SK-N-SH treated with all-trans-retinoic acid at 6 μM for 48 hours (cell line): ENCODE measurements around the gene RNF2.

Source experiments
- ATAC-seq: fragments of 200-7000 bp; cut with Tn5 transposase; 3 replicates; pipeline ENCODE4 v1.9.1; 2020; ENCODE audit warnings: mild to moderate bottlenecking, moderate library complexity
- ARNTL ChIP-seq: fragments of 450-650 bp; formaldehyde crosslinking; IDR thresholded peaks from 2 replicates; pipeline ENCODE4 v1.5.0; 2020; ENCODE audit warnings: low read depth, mild to moderate bottlenecking, moderate library complexity, borderline replicate concordance
- BACH2 ChIP-seq: fragments of 250-450 bp; sonication (Bioruptor Pico); IDR thresholded peaks from 2 replicates; pipeline ENCODE4 v1.9.0; 2021; ENCODE audit warnings: mild to moderate bottlenecking, borderline replicate concordance
- CREB5 ChIP-seq: fragments of 250-450 bp; sonication (Bioruptor Pico); IDR thresholded peaks from 2 replicates; pipeline ENCODE4 v1.5.1; 2020; ENCODE audit warnings: low read depth, mild to moderate bottlenecking, moderate library complexity
- CSDC2 ChIP-seq: fragments of 250-450 bp; sonication (Bioruptor Pico); IDR thresholded peaks from 2 replicates; pipeline ENCODE4 v1.5.0; 2020; ENCODE audit warnings: mild to moderate bottlenecking, moderate library complexity
- CSRNP3 ChIP-seq: fragments of 250-450 bp; sonication (Bioruptor Pico); IDR thresholded peaks from 2 replicates; pipeline ENCODE4 v1.5.1; 2021; ENCODE audit warnings: mild to moderate bottlenecking, moderate library complexity
- ESRRG ChIP-seq: fragments of 250-450 bp; sonication (Bioruptor Pico); IDR thresholded peaks from 2 replicates; pipeline ENCODE4 v1.6.1; 2021; ENCODE audit warnings: mild to moderate bottlenecking
- GLIS3 ChIP-seq: fragments of 250-450 bp; sonication (Bioruptor Pico); IDR thresholded peaks from 2 replicates; pipeline ENCODE4 v1.5.0; 2020; ENCODE audit warnings: mild to moderate bottlenecking, moderate library complexity
- ISL1 ChIP-seq: fragments of 250-450 bp; sonication (Bioruptor Pico); IDR thresholded peaks from 2 replicates; pipeline ENCODE4 v2.1.2; 2022; ENCODE audit warnings: mild to moderate bottlenecking, moderate library complexity
- OSR1 ChIP-seq: fragments of 250-450 bp; sonication (Bioruptor Pico); IDR thresholded peaks from 2 replicates; pipeline ENCODE4 v1.8.0; 2022; ENCODE audit warnings: moderate library complexity, mild to moderate bottlenecking, inconsistent platforms
- PATZ1 ChIP-seq: fragments of 250-450 bp; sonication (Bioruptor Pico); IDR thresholded peaks from 2 replicates; pipeline ENCODE4 v1.8.0; 2020; ENCODE audit warnings: mild to moderate bottlenecking, moderate library complexity, borderline replicate concordance
- POU6F1 ChIP-seq: fragments of 250-450 bp; sonication (Bioruptor Pico); IDR thresholded peaks from 2 replicates; pipeline ENCODE4 v1.8.0; 2021; ENCODE audit warnings: low read depth, mild to moderate bottlenecking, moderate library complexity, borderline replicate concordance
- PPARA ChIP-seq: fragments of 250-450 bp; sonication (Bioruptor Pico); IDR thresholded peaks from 2 replicates; pipeline ENCODE4 v1.5.0; 2020; ENCODE audit warnings: mild to moderate bottlenecking, borderline replicate concordance
- RARB ChIP-seq: fragments of 250-450 bp; sonication (Bioruptor Pico); IDR thresholded peaks from 2 replicates; pipeline ENCODE4 v1.8.0; 2021; ENCODE audit warnings: mild to moderate bottlenecking, moderate library complexity
- SNAI2 ChIP-seq: fragments of 250-450 bp; sonication (Bioruptor Pico); IDR thresholded peaks from 2 replicates; pipeline ENCODE4 v1.5.0; 2020; ENCODE audit warnings: mild to moderate bottlenecking, moderate library complexity
- TCF4 ChIP-seq: fragments of 250-450 bp; sonication (Bioruptor Pico); IDR thresholded peaks from 2 replicates; pipeline ENCODE4 v1.8.0; 2021; ENCODE audit warnings: mild to moderate bottlenecking, moderate library complexity, borderline replicate concordance
- TOX ChIP-seq: fragments of 250-450 bp; sonication (Bioruptor Pico); IDR thresholded peaks from 2 replicates; pipeline ENCODE4 v1.8.0; 2021; ENCODE audit warnings: mild to moderate bottlenecking, moderate library complexity, borderline replicate concordance
- ZC3H10 ChIP-seq: fragments of 250-450 bp; sonication (Bioruptor Pico); IDR thresholded peaks from 2 replicates; pipeline ENCODE4 v1.5.1; 2021; ENCODE audit warnings: mild to moderate bottlenecking, moderate library complexity
- ZFP3 ChIP-seq: fragments of 250-450 bp; sonication (Bioruptor Pico); IDR thresholded peaks from 2 replicates; pipeline ENCODE4 v1.5.0; 2020; ENCODE audit warnings: mild to moderate bottlenecking, moderate library complexity
- ZFP30 ChIP-seq: fragments of 450-650 bp; formaldehyde crosslinking; IDR thresholded peaks from 2 replicates; pipeline ENCODE4 v1.5.0; 2022; ENCODE audit warnings: mild to moderate bottlenecking, moderate library complexity
- ZNF565 ChIP-seq: fragments of 450-650 bp; formaldehyde crosslinking; conservative IDR thresholded peaks from 2 replicates; pipeline ENCODE4 v1.5.0; 2020; ENCODE audit warnings: low read depth, mild to moderate bottlenecking, moderate library complexity
- ZNF70 ChIP-seq: fragments of 450-650 bp; formaldehyde crosslinking; IDR thresholded peaks from 2 replicates; pipeline ENCODE4 v1.5.0; 2020; ENCODE audit warnings: mild to moderate bottlenecking, moderate library complexity
- ZNF8 ChIP-seq: fragments of 450-650 bp; formaldehyde crosslinking; IDR thresholded peaks from 2 replicates; pipeline ENCODE4 v1.5.0; 2020; ENCODE audit warnings: mild to moderate bottlenecking, moderate library complexity

Gene RNF2

GRCh38 chr1:185044387-185044786 lies 971 bp upstream of the RNF2 start:
- no peak for ATAC-seq
- no peak for TF ChIP-seq TOX
- TF ChIP-seq ISL1 (CRISPR knock-in tag): no peak

- peak; percentile 82 for ATAC-seq
- TF ChIP-seq PATZ1 (CRISPR knock-in tag): peak; percentile 65; the same call in 1 of the 2 replicates
- TF ChIP-seq ZNF8 (CRISPR knock-in tag): no peak
- TF ChIP-seq ISL1 (CRISPR knock-in tag): no peak
- no peak for TF ChIP-seq GLIS3 (CRISPR knock-in tag)
- TF ChIP-seq CSDC2 (CRISPR knock-in tag): no peak
- TF ChIP-seq ZC3H10 (CRISPR knock-in tag): no peak
- no peak for TF ChIP-seq ARNTL (CRISPR knock-in tag)
Observed at GRCh38 chr1:185045814-185046492, 595 bp downstream of the RNF2 start.

- no peak for TF ChIP-seq ZNF565 (CRISPR knock-in tag)
- TF ChIP-seq POU6F1: no peak
- TF ChIP-seq OSR1 (CRISPR knock-in tag): no peak
- no peak for TF ChIP-seq CSDC2 (CRISPR knock-in tag)
- no peak for TF ChIP-seq ZNF8 (CRISPR knock-in tag)
- TF ChIP-seq BACH2 (CRISPR knock-in tag): no peak
- no peak for TF ChIP-seq CREB5 (CRISPR knock-in tag)
- TF ChIP-seq TOX: no peak
- no peak for TF ChIP-seq ARNTL (CRISPR knock-in tag)
- no peak for TF ChIP-seq RARB (CRISPR knock-in tag)
- TF ChIP-seq GLIS3 (CRISPR knock-in tag): no peak
- TF ChIP-seq ESRRG (CRISPR knock-in tag): no peak
- no peak for ATAC-seq
Observed at GRCh38 chr1:185046668-185047067, 1.3 kb downstream of the RNF2 start.

- TF ChIP-seq ZNF8 (CRISPR knock-in tag) (no peak), ESRRG (CRISPR knock-in tag) (no peak), ZNF565 (CRISPR knock-in tag) (no peak), TOX (no peak), CREB5 (CRISPR knock-in tag) (no peak), ZFP3 (CRISPR knock-in tag) (no peak)
- ATAC-seq: no peak
Observed at GRCh38 chr1:185049670-185050069, 4.3 kb downstream of the RNF2 start.

GRCh38 chr1:185050823-185051451 lies 5.6 kb downstream of the RNF2 start:
- ATAC-seq: no peak
- TF ChIP-seq ZNF8 (CRISPR knock-in tag): no peak
- TF ChIP-seq TCF4 (CRISPR knock-in tag): no peak
- no peak for TF ChIP-seq OSR1 (CRISPR knock-in tag)
- no peak for TF ChIP-seq POU6F1
- TF ChIP-seq RARB (CRISPR knock-in tag): no peak
- TF ChIP-seq ESRRG (CRISPR knock-in tag): no peak
- TF ChIP-seq TOX: no peak
- TF ChIP-seq ZNF565 (CRISPR knock-in tag): no peak
- no peak for TF ChIP-seq SNAI2 (CRISPR knock-in tag)
- no peak for TF ChIP-seq PPARA
- TF ChIP-seq ZNF70 (CRISPR knock-in tag): no peak
- no peak for TF ChIP-seq CREB5 (CRISPR knock-in tag)
- no peak for TF ChIP-seq ARNTL (CRISPR knock-in tag)
- no peak for TF ChIP-seq CSRNP3 (CRISPR knock-in tag)
- no peak for TF ChIP-seq ZFP30 (CRISPR knock-in tag)
